ENCODE data around the gene CISD1. TPM values are rescaled to one million over a fixed set of nuclear protein-coding genes. Genes with fewer than 3 reads are reported as not detected.

The CISD1 gene
- total and polyA plus RNA-seq, 10 of the 15 experiments (the other 5 are each of a cell fraction or from before 2014, with no cell fraction given): 23.0 to 162 (median 58.5) TPM

DNA sequence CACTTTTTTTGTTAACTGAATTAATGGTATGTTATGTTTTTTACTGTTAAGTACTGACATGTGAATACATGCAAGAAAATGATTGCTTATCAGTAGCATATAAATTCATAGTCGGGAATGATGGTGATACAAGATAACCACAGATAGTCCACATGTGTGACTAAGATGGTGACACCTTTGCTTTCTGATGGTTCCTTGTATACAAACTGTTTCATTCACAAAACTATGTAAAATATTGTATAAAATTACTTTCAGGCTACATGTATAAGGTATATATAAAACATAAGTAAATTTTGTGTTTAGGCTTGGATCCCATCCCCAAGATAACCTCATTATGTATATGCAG, 10.0 kb downstream of the CISD1 start:
- WGBS (ENCODE audit: insufficient coverage, insufficient replicate concordance, low lambda C conversion rate, missing lambda C conversion rate): 100% methylated on average over 1 of the region's 1 CpG
- Histone ChIP-seq H3K9me3 (replicated peaks; ENCODE audit: control insufficient read depth, insufficient read depth, low read length) (no peaks in the 10 kb centered on the region), H3K9ac (ENCODE audit: control insufficient read depth, insufficient read depth, low read length) (no peak overlapping the region), H3K4me1 (ENCODE audit: control insufficient read depth, insufficient read depth, low read length) (peaks cover 13% of the 10 kb centered on the region), H3K27ac (ENCODE audit: control insufficient read depth, insufficient read depth) (no peak overlapping the region), H3K4me2 (ENCODE audit: control insufficient read depth, insufficient read depth) (no peak overlapping the region), H3K4me3 (no peak overlapping the region), H4K20me1 (ENCODE audit: control insufficient read depth, insufficient read depth) (no peaks in the 10 kb centered on the region), H3K36me3 (ENCODE audit: control insufficient read depth in 2 of 2, insufficient read depth in 2 of 2, low read length in 1 of 2) (no peaks in the 10 kb centered on the region; a peak in 1 of 4 replicates), H3K79me2 (ENCODE audit: control insufficient read depth, insufficient read depth, low read length) (peaks cover 3% of the 10 kb centered on the region; the same call in 1 of the 2 replicates), H3K27me3 (replicated peaks in 1 of 2; ENCODE audit: control insufficient read depth in 2 of 2, insufficient read depth in 2 of 2, low read length in 1 of 2) (no peaks in the 10 kb centered on the region), H2AFZ (ENCODE audit: control insufficient read depth, low read depth, low read length) (no peak overlapping the region)
- TF ChIP-seq, protein P1, sequence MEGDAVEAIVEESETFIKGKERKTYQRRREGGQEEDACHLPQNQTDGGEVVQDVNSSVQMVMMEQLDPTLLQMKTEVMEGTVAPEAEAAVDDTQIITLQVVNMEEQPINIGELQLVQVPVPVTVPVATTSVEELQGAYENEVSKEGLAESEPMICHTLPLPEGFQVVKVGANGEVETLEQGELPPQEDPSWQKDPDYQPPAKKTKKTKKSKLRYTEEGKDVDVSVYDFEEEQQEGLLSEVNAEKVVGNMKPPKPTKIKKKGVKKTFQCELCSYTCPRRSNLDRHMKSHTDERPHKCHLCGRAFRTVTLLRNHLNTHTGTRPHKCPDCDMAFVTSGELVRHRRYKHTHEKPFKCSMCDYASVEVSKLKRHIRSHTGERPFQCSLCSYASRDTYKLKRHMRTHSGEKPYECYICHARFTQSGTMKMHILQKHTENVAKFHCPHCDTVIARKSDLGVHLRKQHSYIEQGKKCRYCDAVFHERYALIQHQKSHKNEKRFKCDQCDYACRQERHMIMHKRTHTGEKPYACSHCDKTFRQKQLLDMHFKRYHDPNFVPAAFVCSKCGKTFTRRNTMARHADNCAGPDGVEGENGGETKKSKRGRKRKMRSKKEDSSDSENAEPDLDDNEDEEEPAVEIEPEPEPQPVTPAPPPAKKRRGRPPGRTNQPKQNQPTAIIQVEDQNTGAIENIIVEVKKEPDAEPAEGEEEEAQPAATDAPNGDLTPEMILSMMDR (IDR thresholded peaks at IDR 0.05 in 2 of 3, conservative IDR thresholded peaks at IDR 0.05 in 1 of 3; ENCODE audit: control insufficient read depth in 2 of 3, extremely low read depth in 1 of 3, insufficient read depth in 1 of 3, low read depth in 3 of 3, low read length in 3 of 3): no peak
- TF ChIP-seq CHD2 (IDR thresholded peaks at IDR 0.05; ENCODE audit: borderline replicate concordance, low read depth, low read length) (no peak), TCF7 (IDR thresholded peaks at IDR 0.05; ENCODE audit: borderline replicate concordance) (no peak), FOS (IDR thresholded peaks at IDR 0.05; ENCODE audit: borderline replicate concordance, extremely low read depth, insufficient read length) (no peak), CBX3 (IDR thresholded peaks at IDR 0.05; ENCODE audit: borderline replicate concordance, low read depth) (no peak)
- TF ChIP-seq, protein P2, sequence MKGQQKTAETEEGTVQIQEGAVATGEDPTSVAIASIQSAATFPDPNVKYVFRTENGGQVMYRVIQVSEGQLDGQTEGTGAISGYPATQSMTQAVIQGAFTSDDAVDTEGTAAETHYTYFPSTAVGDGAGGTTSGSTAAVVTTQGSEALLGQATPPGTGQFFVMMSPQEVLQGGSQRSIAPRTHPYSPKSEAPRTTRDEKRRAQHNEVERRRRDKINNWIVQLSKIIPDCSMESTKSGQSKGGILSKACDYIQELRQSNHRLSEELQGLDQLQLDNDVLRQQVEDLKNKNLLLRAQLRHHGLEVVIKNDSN (IDR thresholded peaks at IDR 0.05; ENCODE audit: borderline replicate concordance, extremely low read length, insufficient read depth, low read depth, low read length): no peak
- TF ChIP-seq, protein P3, sequence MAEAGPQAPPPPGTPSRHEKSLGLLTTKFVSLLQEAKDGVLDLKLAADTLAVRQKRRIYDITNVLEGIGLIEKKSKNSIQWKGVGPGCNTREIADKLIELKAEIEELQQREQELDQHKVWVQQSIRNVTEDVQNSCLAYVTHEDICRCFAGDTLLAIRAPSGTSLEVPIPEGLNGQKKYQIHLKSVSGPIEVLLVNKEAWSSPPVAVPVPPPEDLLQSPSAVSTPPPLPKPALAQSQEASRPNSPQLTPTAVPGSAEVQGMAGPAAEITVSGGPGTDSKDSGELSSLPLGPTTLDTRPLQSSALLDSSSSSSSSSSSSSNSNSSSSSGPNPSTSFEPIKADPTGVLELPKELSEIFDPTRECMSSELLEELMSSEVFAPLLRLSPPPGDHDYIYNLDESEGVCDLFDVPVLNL (IDR thresholded peaks at IDR 0.05; ENCODE audit: low read depth, low read length): no peak
- DNase-seq (ENCODE audit: low read depth, low spot score): no peak
- ChIA-PET CTCF (interaction anchor here (7.7 kb wide), 1 partner anchor 12 kb away, joined by 59 read pairs; no protein-coding TSS in a partner anchor), SMC1A (ENCODE audit: uncharacterized antibody, unreplicated experiment) (no interaction called here), RAD21 (ENCODE audit: unreplicated experiment) (no interaction called here), POLR2A (no interaction called here)
- no peak for FAIRE-seq
- BruUV-seq (replicated peaks): no TSS peak
- intact Hi-C loops (cut with micrococcal nuclease; ENCODE audit: unreplicated experiment) (no loop called here), in situ Hi-C loops (cut with MboI) (no loop called here)
- ATAC-seq: no peak

Data from GM12878 (cell line).